Measurements from ENCODE around the gene GTF3C5.

- TF ChIP-seq CBFB (IDR thresholded peaks at IDR 0.05; ENCODE audit: low read depth) (no peak), CTCF (IDR thresholded peaks at IDR 0.05 in 2 of 3, conservative IDR thresholded peaks at IDR 0.05 in 1 of 3; ENCODE audit: control insufficient read depth in 2 of 3, extremely low read depth in 1 of 3, insufficient read depth in 1 of 3, low read depth in 3 of 3, low read length in 3 of 3) (no peak), SMAD1 (IDR thresholded peaks at IDR 0.05; ENCODE audit: low read depth, partially characterized antibody) (no peak)
Observed at GRCh38 chr9:133031496-133031911, 707 bp downstream of the GTF3C5 start.
